DLD1 (cell line): ENCODE results near the gene CDAN1.

ENCODE experiments used
- in situ Hi-C: cut with HindIII; loops from 2 replicates; pipeline ENCODE4 v1.10.0; 2017; ENCODE audit warnings: low sequenced_read_pairs

The CDAN1 gene

GRCh38 chr15:42734076-42734672 is 2.8 kb downstream of the CDAN1 start:
- in situ Hi-C loops, result no loop called here

GRCh38 chr15:42733027-42733426 is 3.9 kb downstream of the CDAN1 start:
- in situ Hi-C loops, result no loop called here

- in situ Hi-C loops, result no loop called here
These were observed 4.7 kb downstream of the CDAN1 start for GRCh38 chr15:42732095-42732827.

DNA sequence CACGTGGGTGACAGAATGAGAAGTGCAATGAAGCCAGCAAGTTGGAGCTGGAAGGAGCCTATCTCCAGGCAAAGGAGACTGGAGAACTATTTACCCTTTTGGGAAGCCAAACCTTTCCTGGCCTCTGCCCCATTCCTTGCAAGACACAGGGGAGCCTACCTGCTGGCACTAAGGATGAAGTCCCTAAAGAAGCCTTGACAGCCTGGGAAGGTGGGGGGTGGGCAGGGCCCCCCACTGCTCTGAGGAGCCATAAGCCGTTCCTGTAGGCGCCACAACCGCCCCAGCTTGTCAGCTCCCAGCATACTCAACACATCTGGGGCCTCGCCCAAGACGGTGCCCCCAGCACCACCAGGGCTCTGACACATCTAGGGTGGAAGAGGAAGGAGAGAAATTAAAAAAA is 5.5 kb downstream of the CDAN1 start:
- in situ Hi-C loops, result no loop called here

DNA sequence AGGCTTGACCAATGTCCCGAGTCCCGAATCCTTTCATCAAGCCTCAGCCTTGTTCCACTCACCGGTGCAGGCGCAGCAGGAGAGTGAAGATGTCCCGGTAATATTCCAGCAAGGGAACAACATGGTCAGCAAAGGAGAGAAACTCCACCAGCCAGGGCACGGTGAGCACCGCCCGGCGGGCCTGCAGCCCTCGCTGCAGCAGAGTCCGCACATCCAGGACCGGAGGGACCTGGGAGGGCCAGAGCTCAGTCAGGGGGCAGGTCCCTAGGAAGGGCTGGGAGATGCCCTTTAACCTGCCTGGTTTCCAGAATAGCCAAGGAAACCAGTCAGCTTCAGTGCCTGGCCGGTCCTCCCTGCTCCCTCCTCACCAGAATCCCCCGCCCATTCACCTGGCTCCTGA is 6.4 kb downstream of the CDAN1 start:
- in situ Hi-C loops, result no loop called here

DNA sequence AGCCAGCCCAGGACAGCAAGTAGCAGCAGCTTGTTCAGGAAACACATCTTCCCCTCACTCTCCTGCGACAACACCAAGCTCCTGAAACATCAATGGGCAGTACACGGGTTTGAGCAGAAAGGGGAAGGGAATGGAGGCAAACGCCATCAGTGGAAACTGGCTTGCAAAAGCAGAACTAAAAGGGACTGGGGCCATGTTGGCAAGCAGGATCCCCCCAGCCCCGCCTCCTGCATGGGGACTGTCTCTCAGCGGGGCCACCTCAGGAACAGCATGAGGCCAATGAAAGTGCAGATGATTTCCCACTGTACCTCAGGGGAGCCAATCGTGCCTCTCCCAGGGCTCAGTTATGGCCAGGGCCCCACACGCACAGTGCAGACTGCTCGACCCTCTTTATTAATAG is 6.8 kb downstream of the CDAN1 start:
- in situ Hi-C loops, result no loop called here

DNA sequence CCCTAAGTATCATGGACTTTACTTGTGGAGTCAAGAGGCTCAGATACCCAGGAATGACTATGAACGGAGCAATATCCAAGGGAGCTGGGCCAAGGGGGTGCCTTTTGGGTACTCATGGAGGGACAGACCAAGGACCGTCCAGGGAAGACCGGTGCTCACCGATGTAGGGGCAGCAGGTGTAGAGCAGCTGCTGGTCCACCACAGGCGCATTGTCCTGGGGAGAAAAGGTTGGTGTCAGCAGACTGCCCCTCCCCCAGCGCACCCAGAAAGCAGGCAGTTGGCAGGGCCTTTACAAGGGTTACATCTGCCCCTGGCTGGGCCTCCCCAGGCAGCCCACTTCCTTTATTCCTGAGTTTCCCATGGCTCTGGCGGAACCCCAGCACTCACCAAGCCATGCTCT is 7.5 kb downstream of the CDAN1 start:
- in situ Hi-C loops, result no loop called here

- in situ Hi-C loops, result no loop called here
These were observed 8.0 kb downstream of the CDAN1 start for GRCh38 chr15:42728972-42729371.

GRCh38 chr15:42728560-42728959 is 8.4 kb downstream of the CDAN1 start:
- in situ Hi-C loops, result no loop called here

DNA sequence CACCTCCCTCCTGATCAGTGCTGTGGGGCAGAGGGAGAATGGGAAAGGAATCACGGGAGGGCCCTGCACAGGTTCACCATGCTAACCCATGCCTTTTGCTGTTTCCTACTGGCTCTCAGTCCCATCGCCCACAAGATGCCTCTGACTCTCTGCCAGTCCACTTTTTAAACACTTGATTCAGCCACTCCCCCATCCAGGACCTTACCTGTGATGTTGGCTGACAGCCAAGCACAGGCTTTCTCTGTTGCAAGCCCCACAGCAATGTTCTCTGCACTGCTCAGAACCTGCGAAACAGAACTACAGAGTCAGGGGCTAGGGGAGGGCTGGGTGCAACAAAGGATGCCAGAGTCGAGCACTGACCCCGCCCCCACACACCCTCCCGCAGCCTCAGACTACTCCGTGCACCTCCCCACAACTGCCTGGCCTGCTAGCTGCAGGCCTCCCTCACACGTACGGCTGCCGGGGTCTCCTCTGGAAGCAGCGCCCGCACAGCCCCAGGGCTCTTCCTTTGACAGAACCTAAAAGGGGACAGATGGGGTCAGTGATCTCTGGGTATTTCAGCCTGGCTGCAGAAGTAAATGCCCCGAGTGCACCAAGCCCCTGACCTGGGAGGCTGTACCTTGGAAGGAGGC is 9.1 kb downstream of the CDAN1 start:
- in situ Hi-C loops, result no loop called here

GRCh38 chr15:42726114-42726513 is 10.8 kb downstream of the CDAN1 start:
- in situ Hi-C loops, result no loop called here

DNA sequence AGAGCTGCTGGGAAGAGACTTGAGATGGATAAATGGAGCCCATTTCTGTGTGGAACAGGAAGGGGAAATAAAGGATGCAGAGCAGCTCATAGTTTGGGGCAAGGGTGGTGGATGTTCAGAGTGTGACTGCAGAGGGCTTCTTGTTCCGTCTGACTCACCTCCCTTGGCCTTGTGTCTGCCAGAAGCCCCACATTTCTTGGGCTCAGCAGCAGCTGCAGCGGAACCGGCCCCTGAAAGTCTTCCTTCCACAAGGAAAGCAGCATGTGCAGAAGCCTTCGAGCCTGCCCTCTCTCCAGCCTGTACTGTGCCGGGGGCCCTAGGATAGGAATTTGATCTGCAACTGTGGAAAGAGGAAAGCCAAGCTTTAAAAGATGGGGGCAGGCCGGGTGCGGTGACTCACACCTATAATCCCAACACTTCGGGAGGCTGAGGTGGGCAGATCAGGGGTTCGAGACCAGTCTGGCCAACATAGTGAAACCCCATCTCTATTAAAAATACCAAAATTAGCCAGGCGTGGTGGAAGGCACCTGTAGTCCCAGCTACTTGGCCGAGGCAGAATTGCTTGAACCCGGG is 11.5 kb downstream of the CDAN1 start:
- in situ Hi-C loops, result no loop called here

GRCh38 chr15:42724276-42724675 is 12.7 kb downstream of the CDAN1 start:
- in situ Hi-C loops, result no loop called here

DNA sequence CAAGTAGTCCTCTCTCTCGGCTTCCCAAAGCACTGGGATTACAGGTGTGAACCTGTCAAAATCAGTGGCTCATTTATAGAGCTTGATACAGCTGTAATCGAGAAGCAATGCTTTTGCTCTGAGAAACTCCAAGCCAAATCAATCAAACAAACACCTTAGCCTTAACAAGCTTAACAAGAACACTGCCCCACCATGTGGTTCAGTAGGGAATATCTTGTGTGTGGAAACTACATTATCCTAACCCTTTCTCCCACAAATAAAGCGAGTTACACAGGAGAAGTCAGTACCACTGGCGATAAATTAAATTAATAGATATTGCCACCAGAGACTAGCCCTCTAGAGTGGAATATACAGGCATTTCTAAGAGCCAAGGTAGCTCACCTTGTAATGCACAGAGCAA is 13.9 kb downstream of the CDAN1 start:
- in situ Hi-C loops, result no loop called here

- in situ Hi-C loops, result no loop called here
These were observed 15.0 kb downstream of the CDAN1 start for GRCh38 chr15:42721916-42722315.

- in situ Hi-C loops, result no loop called here
These were observed 15.9 kb downstream of the CDAN1 start for GRCh38 chr15:42721016-42721415.

DNA sequence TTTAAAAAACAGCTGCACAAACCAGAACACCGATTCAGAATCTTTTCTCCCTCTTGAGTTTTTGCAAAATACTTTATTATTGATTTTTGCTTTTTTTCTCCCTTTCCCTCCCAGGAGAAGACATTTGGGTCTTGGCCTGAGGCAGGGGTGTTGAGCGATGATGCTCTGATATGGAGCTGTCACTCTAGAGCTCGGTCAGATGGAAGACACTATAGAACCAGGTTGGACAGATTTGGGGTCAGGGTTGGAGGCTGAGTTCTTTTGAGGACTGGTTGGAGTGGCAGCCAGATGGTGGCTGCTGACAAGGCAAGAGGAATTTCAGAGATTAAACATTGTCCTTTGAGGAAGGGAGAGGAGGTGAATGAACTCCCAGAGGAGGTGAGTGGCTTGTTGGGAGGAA is 16.9 kb downstream of the CDAN1 start:
- in situ Hi-C loops, result no loop called here

GRCh38 chr15:42719043-42719442 is 17.9 kb downstream of the CDAN1 start:
- in situ Hi-C loops, result loop anchor here (10.0 kb wide), 1 partner anchor 486 kb away; no protein-coding TSS in a partner anchor

- in situ Hi-C loops, result loop anchor here (10.0 kb wide), 1 partner anchor 488 kb away; no protein-coding TSS in a partner anchor
These were observed 20.3 kb downstream of the CDAN1 start for GRCh38 chr15:42716626-42717025.

- in situ Hi-C loops, result loop anchor here (10.0 kb wide), 1 partner anchor 489 kb away; no protein-coding TSS in a partner anchor
These were observed 20.8 kb downstream of the CDAN1 start for GRCh38 chr15:42716125-42716524.

GRCh38 chr15:42712584-42712983 is 24.3 kb downstream of the CDAN1 start:
- in situ Hi-C loops, result loop anchor here (10.0 kb wide), 1 partner anchor 492 kb away; no protein-coding TSS in a partner anchor

GRCh38 chr15:42711746-42712145 is 25.2 kb downstream of the CDAN1 start:
- in situ Hi-C loops, result loop anchor here (10.0 kb wide), 1 partner anchor 493 kb away; no protein-coding TSS in a partner anchor
